Fibroblast of the conjunctiva (primary cell): ENCODE results near the gene KRTAP25-1.

Source experiments
- DNase-seq: peaks from one replicate; pipeline ENCODE4 v3.0.0-alpha.2; 2010; ENCODE audit warnings: low read depth

Gene KRTAP25-1, protein sequence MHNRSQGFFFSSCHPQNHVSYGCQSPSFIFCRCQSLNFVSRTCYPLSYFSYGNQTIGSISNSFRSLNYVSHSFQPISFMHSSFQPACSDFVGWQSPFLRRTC

DNA sequence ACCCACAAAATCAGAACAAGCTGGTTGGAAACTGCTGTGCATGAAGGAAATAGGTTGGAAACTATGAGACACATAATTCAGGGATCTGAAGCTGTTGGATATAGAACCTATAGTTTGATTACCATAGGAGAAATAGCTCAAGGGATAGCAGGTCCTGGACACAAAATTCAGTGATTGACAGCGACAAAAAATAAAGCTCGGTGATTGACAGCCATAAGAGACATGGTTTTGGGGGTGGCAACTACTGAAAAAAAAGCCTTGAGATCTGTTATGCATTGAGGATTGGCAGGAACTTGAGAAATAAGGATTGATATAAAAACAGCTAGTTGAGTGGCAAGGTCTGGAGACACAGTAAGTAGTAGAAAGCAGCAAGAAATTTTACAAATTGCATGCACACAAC, at the start of gene KRTAP25-1:
KRTAP25-1 (minus strand) TSS at position 300 of the 400 bp plus-strand sequence; CDS start at position 276, 24 bp downstream.
- DNase-seq: no peak

DNA sequence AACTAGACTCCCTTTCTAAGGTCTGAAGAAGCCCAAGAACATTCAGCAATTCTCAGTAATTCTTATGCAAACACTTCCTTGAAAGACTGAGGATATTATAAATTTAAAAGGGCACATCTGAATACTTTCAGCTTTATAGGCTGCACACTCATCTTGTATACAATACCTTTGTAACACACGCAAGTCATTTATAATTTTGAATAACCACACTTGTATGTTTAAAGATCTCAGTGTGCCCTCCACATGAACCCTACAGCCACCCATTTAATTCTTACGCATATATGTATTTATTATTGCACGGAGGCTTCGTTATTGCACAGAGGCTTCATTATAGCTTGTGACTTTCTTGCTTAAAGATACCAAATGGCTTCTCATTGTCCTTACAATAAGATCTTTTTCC, 49.4 kb upstream of the KRTAP25-1 start:
- DNase-seq: no peak

- no peak for DNase-seq
Observed at GRCh38 chr21:30337772-30338171, 48.5 kb upstream of the KRTAP25-1 start.

- DNase-seq: no peak
Observed at GRCh38 chr21:30337276-30337744, 48.0 kb upstream of the KRTAP25-1 start, which contains the start of gene KRTAP27-1. KRTAP27-1 (minus strand) TSS chr21:30337694; CDS start chr21:30337668, 26 bp downstream.

DNA sequence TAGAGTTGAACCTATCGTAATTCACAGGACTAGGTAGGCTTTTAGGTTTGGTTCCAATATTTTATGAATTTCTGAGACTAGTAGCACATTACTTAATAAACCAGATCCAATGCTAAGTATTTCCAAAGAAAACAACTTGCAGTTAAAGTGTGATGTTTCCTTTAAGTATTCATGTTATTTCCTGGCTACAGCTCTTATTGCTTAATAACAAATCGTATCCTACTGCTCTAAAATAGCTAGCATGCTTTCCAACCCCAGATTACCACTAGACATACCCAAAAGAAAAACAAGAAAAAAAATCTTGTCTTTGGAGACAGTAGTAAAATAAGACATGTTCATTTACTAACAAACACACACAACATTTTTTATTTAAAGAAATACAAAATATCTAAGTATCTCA, 47.3 kb upstream of the KRTAP25-1 start:
- DNase-seq: no peak

DNA sequence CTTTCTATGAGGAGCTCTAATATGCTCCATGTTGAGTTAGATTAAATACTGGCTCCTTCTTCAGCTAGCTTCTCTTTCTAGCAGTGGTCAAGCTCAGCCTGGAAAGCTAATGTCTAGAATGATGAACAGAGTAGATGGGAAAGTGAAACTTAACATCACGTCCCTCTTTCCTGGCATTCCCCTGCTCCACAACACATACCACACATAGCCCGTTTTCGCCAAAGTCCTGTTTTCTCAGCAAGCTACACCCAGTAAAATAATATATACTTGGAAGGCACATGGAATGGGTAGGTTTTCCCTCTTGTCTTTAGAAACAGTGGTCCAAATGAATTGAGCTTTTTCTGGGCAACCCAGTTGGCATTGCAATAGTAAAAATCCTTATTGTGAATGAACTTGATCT, 44.4 kb upstream of the KRTAP25-1 start:
- DNase-seq: no peak

DNA sequence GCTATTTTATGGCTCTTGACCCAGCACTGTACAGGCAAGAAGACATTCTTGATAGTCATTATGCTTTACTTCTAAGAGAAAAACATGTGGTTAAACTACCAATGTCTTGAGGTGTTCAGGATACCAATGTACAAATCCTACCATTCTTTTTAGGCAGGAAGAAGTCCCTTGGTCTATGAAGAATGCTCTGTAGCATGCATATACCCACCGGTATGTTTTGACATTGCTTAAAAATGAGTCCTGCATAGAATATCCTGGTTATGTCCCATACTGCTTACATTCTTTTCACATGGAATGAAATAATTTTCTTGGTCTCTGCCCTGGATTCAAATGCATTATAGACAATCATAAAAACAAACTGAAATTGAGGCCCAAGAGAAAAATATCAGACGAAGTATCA, 43.4 kb upstream of the KRTAP25-1 start:
- no peak for DNase-seq

- DNase-seq: no peak
Observed at GRCh38 chr21:30329203-30329875, 40.0 kb upstream of the KRTAP25-1 start.

GRCh38 chr21:30326390-30326789, 37.1 kb upstream of the KRTAP25-1 start:
- DNase-seq: no peak

DNA sequence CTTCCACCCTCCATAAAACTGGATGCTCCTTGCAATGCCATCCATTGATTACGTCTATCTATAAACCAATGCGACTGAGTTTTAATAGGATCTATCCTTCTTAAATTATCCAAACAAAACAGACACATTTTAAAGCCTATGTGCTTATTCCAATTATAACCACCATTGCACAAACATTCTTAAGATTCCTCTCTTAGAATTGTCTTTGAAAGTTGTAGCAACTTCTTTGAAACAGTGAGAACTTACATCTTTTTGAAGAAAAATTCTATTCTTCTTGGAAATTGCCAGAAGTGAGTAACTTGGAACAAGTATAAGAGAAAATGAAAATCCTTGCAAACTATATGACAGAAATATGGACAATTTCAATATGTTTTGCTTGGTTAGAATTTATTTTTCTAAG, 30.9 kb upstream of the KRTAP25-1 start, which contains the start of gene KRTAP26-1:
KRTAP26-1 (minus strand) TSS at position 101 of the 400 bp plus-strand sequence. CDS start 280 bp downstream, outside the sequence.
- no peak for DNase-seq

- no peak for DNase-seq
Observed at GRCh38 chr21:30315701-30316100, 26.4 kb upstream of the KRTAP25-1 start.

DNA sequence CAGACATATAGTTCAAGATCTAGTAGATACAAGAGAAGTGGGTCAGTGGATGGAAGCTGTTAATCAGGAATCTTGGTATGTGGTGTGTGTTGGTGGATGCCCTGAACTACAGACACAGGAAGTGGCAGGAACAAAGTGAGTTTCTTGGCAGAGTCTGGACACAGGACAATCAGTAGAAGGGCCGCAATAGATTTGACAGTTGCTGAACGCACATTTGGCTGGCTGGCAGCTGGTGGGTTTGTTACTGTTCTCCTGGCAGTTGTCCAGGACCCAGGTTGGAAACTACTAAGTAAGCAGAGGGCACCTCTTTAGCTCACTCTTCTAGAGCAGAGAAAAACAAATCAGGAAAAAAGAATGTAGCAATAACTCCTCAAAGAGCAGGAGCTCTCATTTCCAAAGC, 17.6 kb upstream of the KRTAP25-1 start:
- DNase-seq: no peak

- no peak for DNase-seq
Observed at GRCh38 chr21:30305136-30305535, 15.8 kb upstream of the KRTAP25-1 start.

DNA sequence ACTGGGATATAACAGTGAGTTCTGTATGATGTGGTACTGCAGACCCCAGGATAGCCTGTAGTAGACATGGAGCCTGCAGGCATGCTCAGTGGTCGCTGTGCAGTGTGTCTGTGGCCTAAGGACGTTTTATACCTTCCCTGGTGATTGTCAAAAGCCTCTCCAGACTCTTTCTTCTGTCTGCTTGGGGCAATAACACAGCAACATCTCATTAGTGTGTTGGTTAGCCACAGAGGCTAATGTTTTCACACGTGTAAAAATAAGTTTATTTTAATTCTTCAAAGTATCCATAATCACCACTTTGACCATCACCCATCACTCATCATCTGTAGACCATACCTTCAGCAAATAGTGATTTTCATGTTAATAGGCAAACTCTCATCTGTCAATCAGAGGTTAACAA, 6.5 kb downstream of the KRTAP25-1 start, which contains the start of gene KRTAP24-1:
KRTAP24-1 (minus strand) TSS at position 101 of the 400 bp plus-strand sequence; CDS start at position 83, 18 bp downstream.
- DNase-seq: no peak

- DNase-seq: no peak
Observed at GRCh38 chr21:30271611-30272010, 17.7 kb downstream of the KRTAP25-1 start.

DNA sequence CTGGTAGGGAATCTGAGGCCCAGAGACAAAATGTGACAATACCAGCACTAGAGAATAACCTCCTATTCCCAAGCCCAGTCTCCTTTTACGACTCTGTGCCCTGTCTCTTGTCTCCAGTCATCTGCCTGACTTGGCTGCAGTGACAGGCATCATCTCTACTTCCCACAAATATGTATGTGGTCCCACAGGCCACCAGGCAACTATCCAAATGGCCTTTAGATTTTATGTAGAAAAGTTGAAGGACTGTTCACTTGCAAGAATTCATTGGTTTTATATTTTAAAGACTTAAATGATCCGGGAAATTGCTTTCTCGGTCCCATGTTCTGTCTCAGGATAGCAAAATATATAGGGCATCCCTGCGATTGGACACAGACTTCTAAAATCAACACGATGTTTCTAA, 18.2 kb downstream of the KRTAP25-1 start:
- no peak for DNase-seq

GRCh38 chr21:30269803-30270530, 19.3 kb downstream of the KRTAP25-1 start:
- no peak for DNase-seq

DNA sequence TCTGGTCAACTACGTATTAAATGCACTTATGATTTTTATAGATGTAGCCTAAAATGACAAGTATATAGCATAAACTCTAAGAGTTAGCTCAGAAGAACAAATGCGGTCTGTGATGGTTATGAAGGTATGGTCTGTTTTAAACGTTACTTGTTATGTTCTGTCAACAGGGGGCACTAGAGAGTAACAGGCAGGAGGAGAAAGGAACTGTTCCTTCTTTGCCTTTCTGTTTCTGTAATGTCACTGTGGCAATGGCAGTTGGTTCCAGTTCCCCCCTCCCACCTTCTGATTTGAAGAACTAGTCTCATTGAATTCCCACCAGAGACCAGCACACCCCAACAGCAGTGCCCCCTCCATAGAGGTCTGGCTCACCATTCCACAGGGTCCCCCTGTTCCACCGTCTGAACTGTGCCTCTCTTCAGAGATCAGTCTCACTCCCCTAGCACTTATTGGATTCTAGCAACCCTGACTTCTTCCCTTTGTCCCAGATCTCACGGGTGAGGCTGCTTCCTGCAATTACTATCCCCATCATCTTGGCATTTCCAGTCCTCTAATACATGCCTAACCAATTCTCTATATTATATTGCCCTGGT, 20.6 kb downstream of the KRTAP25-1 start:
- no peak for DNase-seq

- DNase-seq: peak; percentile 43
Observed at GRCh38 chr21:30257773-30258172, 31.5 kb downstream of the KRTAP25-1 start.

DNA sequence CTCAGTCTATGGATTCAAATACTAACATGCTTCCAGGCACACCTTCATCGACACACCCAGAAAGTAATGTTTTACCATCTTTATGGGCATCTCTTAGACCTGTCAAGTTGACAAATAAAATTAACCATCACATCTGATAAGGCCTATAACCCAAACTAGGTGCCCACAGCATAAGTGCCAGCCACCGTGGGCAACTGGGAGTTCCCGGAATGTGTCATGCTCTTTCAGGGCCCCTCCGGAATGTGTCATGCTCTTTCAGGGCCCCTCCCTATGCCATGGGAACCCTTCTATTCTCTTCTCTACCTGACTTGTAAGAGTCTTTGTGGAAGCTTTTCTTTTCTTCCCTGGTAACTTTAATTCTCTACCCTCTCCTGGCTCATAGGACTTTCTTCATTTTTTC, 33.2 kb downstream of the KRTAP25-1 start:
- no peak for DNase-seq

- no peak for DNase-seq
Observed at GRCh38 chr21:30255679-30256078, 33.6 kb downstream of the KRTAP25-1 start.

- DNase-seq: no peak
Observed at GRCh38 chr21:30251781-30252180, 37.5 kb downstream of the KRTAP25-1 start.
